ENCODE results near the gene WDR26. TPM values are rescaled to one million over a fixed set of nuclear protein-coding genes. Genes with fewer than 3 reads are reported as not detected.

Gene WDR26
- total and polyA plus RNA-seq, 2 of the 4 experiments (the other 2 are of a cell fraction): 23.8 to 46.4 TPM

DNA sequence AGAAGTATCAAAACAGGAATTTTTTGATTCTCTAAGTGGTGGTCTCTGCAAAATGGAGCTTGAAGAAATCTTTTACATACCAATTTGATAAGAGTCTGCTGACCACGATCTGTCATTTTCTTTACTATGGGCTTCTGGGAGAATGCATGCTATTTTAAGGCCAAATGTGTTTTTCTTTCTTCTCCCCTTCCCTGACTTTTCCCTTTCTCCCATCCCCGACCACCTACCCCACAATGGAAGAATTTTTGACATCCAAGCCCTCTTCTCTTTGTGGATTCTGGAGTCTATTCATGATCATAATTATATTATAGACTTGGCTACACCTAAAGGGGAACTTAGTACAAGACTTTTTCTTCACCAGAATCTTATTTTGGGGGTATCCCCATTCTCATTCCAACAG, 46.7 kb downstream of the WDR26 start:
- whole genome bisulfite sequencing, 2 experiments (ENCODE audit: extremely low coverage in 2 of 2, insufficient read length in 1 of 2): no CpG with 5 or more reads among the region's 2 CpGs
- dilution Hi-C loops (cut with HindIII; ENCODE audit: low sequenced_read_pairs, unreplicated experiment): no loop called here

More for the DNA sequence above, 46.7 kb downstream of the WDR26 start:
- Histone ChIP-seq H3K9ac (ENCODE audit: low read depth, low read length) (no peak overlapping the region), H4K5ac (ENCODE audit: low read depth, low read length) (no peak overlapping the region), H2AK9ac (replicated peaks; ENCODE audit: low read depth, low read length, poor library complexity) (no peak overlapping the region), H3K27ac (ENCODE audit: insufficient read depth, low read length) (no peak overlapping the region), H3K4me2 (ENCODE audit: low read depth, low read length) (no peak overlapping the region), H3K27me3 (ENCODE audit: control insufficient read depth, insufficient read depth, low read length) (no peaks in the 10 kb centered on the region), H2AFZ (replicated peaks; ENCODE audit: low read length, poor library complexity) (no peak overlapping the region), H2BK120ac (ENCODE audit: low read depth, low read length) (no peak overlapping the region), H3K9me3 (ENCODE audit: control insufficient read depth, insufficient read depth, low read length) (no peaks in the 10 kb centered on the region), H3K4me3 (ENCODE audit: insufficient read depth, low read depth, low read length) (no peak overlapping the region), H4K20me1 (ENCODE audit: insufficient read depth, low read length) (peaks cover 5% of the 10 kb centered on the region; the same call in 1 of the 2 replicates), H3K18ac (ENCODE audit: low read depth, low read length) (no peak overlapping the region), H2BK20ac (ENCODE audit: low read depth, low read length) (no peak overlapping the region), H3K79me1 (ENCODE audit: low read depth in 1 of 2, low read length in 2 of 2) (peaks cover 10 to 18% of the 10 kb centered on the region in 2 experiments; a peak in 3 of 4 replicates), H3K9me1 (ENCODE audit: insufficient read depth, low read length) (no peaks in the 10 kb centered on the region), H3K23ac (ENCODE audit: low read depth, low read length) (no peak overlapping the region), H4K91ac (ENCODE audit: insufficient read depth, low read depth, low read length) (no peak overlapping the region), H4K8ac (ENCODE audit: low read depth in 2 of 2, low read length in 2 of 2) (no peak overlapping the region), H3K14ac (replicated peaks; ENCODE audit: low read depth, low read length) (no peak overlapping the region), H2AK5ac (ENCODE audit: low read depth, low read length) (no peak overlapping the region), H2BK15ac (ENCODE audit: low read depth, low read length) (no peak overlapping the region), H3K4ac (ENCODE audit: low read depth, low read length) (no peak overlapping the region), H2BK5ac (ENCODE audit: low read depth, low read length, poor library complexity, severe bottlenecking) (no peak overlapping the region), H3K56ac (ENCODE audit: extremely low read depth, insufficient read depth, low read length) (no peak overlapping the region), H3K4me1 (ENCODE audit: control insufficient read depth, insufficient read depth, low read length) (no peaks in the 10 kb centered on the region), H3K36me3 (ENCODE audit: control insufficient read depth, insufficient read depth, low read length) (peaks cover 30% of the 10 kb centered on the region)
- DNase-seq: no peak
- in situ Hi-C loops (cut with MboI; ENCODE audit: low sequenced_read_pairs) (no loop called here), intact Hi-C loops (cut with micrococcal nuclease) (no loop called here)
- no peak for ATAC-seq (ENCODE audit: low read depth)
- ChIA-PET CTCF (no interaction called here), POLR2A (ENCODE audit: unreplicated experiment) (no interaction called here)
- BruUV-seq (replicated peaks): no TSS peak
- no peak for TF ChIP-seq MAZ (IDR thresholded peaks at IDR 0.05; ENCODE audit: borderline replicate concordance, low read depth, low read length)
- no peak for TF ChIP-seq NFE2L2 (IDR thresholded peaks at IDR 0.05; ENCODE audit: low read depth, low read length)
- TF ChIP-seq RAD21 (IDR thresholded peaks at IDR 0.05; ENCODE audit: low read length): no peak
- TF ChIP-seq RCOR1 (IDR thresholded peaks at IDR 0.05; ENCODE audit: insufficient replicate concordance, low read length): no peak
- TF ChIP-seq, protein P1, sequence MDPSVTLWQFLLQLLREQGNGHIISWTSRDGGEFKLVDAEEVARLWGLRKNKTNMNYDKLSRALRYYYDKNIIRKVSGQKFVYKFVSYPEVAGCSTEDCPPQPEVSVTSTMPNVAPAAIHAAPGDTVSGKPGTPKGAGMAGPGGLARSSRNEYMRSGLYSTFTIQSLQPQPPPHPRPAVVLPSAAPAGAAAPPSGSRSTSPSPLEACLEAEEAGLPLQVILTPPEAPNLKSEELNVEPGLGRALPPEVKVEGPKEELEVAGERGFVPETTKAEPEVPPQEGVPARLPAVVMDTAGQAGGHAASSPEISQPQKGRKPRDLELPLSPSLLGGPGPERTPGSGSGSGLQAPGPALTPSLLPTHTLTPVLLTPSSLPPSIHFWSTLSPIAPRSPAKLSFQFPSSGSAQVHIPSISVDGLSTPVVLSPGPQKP (IDR thresholded peaks at IDR 0.05; ENCODE audit: borderline replicate concordance, low read depth, low read length): no peak
- no peak for TF ChIP-seq BHLHE40 (IDR thresholded peaks at IDR 0.05; ENCODE audit: low read depth, low read length)
- no peak for TF ChIP-seq MAFK (IDR thresholded peaks at IDR 0.05; ENCODE audit: low read depth, low read length)
- TF ChIP-seq CHD1 (IDR thresholded peaks at IDR 0.05; ENCODE audit: low read depth, low read length): no peak
- no peak for TF ChIP-seq RFX5 (IDR thresholded peaks at IDR 0.05; ENCODE audit: low read depth, low read length)
